GM12878 (cell line): Measurements from ENCODE around the gene FLT1. TPM values are rescaled to one million over a fixed set of nuclear protein-coding genes. Genes with fewer than 3 reads are reported as not detected.

Source experiments
- ATAC-seq: fragments of 200-7000 bp; cut with Tn5 transposase; 3 replicates; pipeline ENCODE4 v1.9.1; 2020; ENCODE audit warnings: mild to moderate bottlenecking, moderate library complexity
- BruUV-seq: library from RNA; stranded (reverse); fragments of 400-500 nt; replicated peaks from 2 replicates; lab custom pipeline; 2021; lab: Mats Ljungman, UMichigan
- CTCF ChIA-PET: fragments of 300-600 bp; sonication (Branson Sonifier 250); formaldehyde crosslinking; extraction: SDS; loops from one replicate; lab custom pipeline; 2021; ENCODE audit warnings: inconsistent platforms; lab: Yijun Ruan, JAX
- POLR2A ChIA-PET: fragments of 350-600 bp; formaldehyde crosslinking; extraction: SDS; loops from one replicate; lab custom pipeline; 2021; ENCODE audit warnings: inconsistent platforms; lab: Charles Lee
- RAD21 ChIA-PET: fragments of 300-600 bp; sonication (Branson Sonifier 250); formaldehyde crosslinking; loops from one replicate; lab custom pipeline; 2023; ENCODE audit warnings: antibody characterized with exemption; ENCODE audit not compliant: unreplicated experiment; lab: Charles Lee
- SMC1A ChIA-PET: fragments of 300-600 bp; sonication (Branson Sonifier 250); formaldehyde crosslinking; loops from one replicate; lab custom pipeline; 2023; ENCODE audit not compliant: unreplicated experiment, uncharacterized antibody; lab: Charles Lee
- DNase-seq: peaks from one replicate; pipeline ENCODE4 v3.0.0-alpha.2; 2011; ENCODE audit warnings: low read depth, low spot score
- FAIRE-seq: peaks from 3 replicates; lab custom pipeline; 2011; peaks lifted over from hg19 to GRCh38; lab: Jason Lieb, UNC
- H2AFZ ChIP-seq: 2 replicates; pipeline ENCODE4 v1.6.0; 2011; ENCODE audit warnings: low read depth, low read length, control low read depth; ENCODE audit not compliant: control insufficient read depth
- H3K27ac ChIP-seq: 2 replicates; pipeline ENCODE4 v1.5.1; 2011; ENCODE audit warnings: control low read depth; ENCODE audit not compliant: control insufficient read depth, insufficient read depth
- H3K27me3 ChIP-seq, 2 experiments: replicated peaks in 1 of 2; 2 replicates each; pipeline versions ENCODE4 v1.6.0 to v1.6.1; 2011; ENCODE audit warnings: low read length in 1 of 2; ENCODE audit not compliant: control insufficient read depth in 2 of 2, insufficient read depth in 2 of 2
- H3K36me3 ChIP-seq, 2 experiments: 2 replicates each; pipeline ENCODE4 v1.5.1; 2011; ENCODE audit warnings: low read length in 1 of 2; ENCODE audit not compliant: control insufficient read depth in 2 of 2, insufficient read depth in 2 of 2
- H3K4me1 ChIP-seq: 2 replicates; pipeline ENCODE4 v1.6.1; 2011; ENCODE audit warnings: mild to moderate bottlenecking, low read length, moderate library complexity, mixed read lengths; ENCODE audit not compliant: control insufficient read depth, insufficient read depth
- H3K4me2 ChIP-seq: 2 replicates; pipeline ENCODE4 v1.6.0; 2011; ENCODE audit warnings: control low read depth; ENCODE audit not compliant: control insufficient read depth, insufficient read depth
- H3K4me3 ChIP-seq: fragments of 200-600 bp; sonication (generic); 2 replicates; pipeline ENCODE4 v1.5.1; 2016
- H3K79me2 ChIP-seq: 2 replicates; pipeline ENCODE4 v1.6.0; 2011; ENCODE audit warnings: low read length; ENCODE audit not compliant: control insufficient read depth, insufficient read depth
- H3K9ac ChIP-seq: 2 replicates; pipeline ENCODE4 v1.8.0; 2011; ENCODE audit warnings: low read length, control low read depth, mixed read lengths; ENCODE audit not compliant: control insufficient read depth, insufficient read depth
- H3K9me3 ChIP-seq: replicated peaks from 3 replicates; pipeline ENCODE4 v1.5.1; 2011; ENCODE audit warnings: mild to moderate bottlenecking, low read length; ENCODE audit not compliant: control insufficient read depth, insufficient read depth
- H4K20me1 ChIP-seq: 2 replicates; pipeline ENCODE4 v1.6.0; 2011; ENCODE audit not compliant: control insufficient read depth, insufficient read depth
- BRCA1 ChIP-seq: IDR thresholded peaks from 2 replicates; pipeline ENCODE4 v1.6.1; 2011; ENCODE audit warnings: low read depth, low read length, improper control_type of control experiment
- CHD2 ChIP-seq: IDR thresholded peaks from 2 replicates; pipeline ENCODE4 v1.6.1; 2011; ENCODE audit warnings: low read depth, low read length, improper control_type of control experiment, borderline replicate concordance
- NR2C1 ChIP-seq: fragments of 450-650 bp; IDR thresholded peaks from 2 replicates; pipeline ENCODE4 v1.6.1; 2017; ENCODE audit warnings: antibody characterized with exemption, mild to moderate bottlenecking, moderate library complexity
- PBX3 ChIP-seq: IDR thresholded peaks from 2 replicates; pipeline ENCODE4 v1.6.1; 2011; ENCODE audit warnings: mild to moderate bottlenecking, low read depth, low read length, moderate library complexity; ENCODE audit not compliant: insufficient replicate concordance
- RUNX3 ChIP-seq: IDR thresholded peaks from 2 replicates; pipeline ENCODE4 v1.6.1; 2012; ENCODE audit warnings: low read length, inconsistent platforms
- SKIL ChIP-seq: fragments of 450-650 bp; IDR thresholded peaks from 2 replicates; pipeline ENCODE4 v1.6.1; 2017; ENCODE audit warnings: mild to moderate bottlenecking, low read depth, inconsistent platforms; ENCODE audit not compliant: poor library complexity, severe bottlenecking
- ZNF622 ChIP-seq: fragments of 450-650 bp; IDR thresholded peaks from 2 replicates; pipeline ENCODE4 v1.6.1; 2017; ENCODE audit warnings: mild to moderate bottlenecking, inconsistent platforms
- ZNF687 ChIP-seq: fragments of 450-650 bp; IDR thresholded peaks from 2 replicates; pipeline ENCODE4 v1.6.1; 2017; ENCODE audit warnings: mild to moderate bottlenecking, moderate library complexity
- WGBS: methylation state at CpG from one replicate; pipeline ENCODE4 v1.1.6; 2016; ENCODE audit warnings: low lambda C conversion rate; ENCODE audit not compliant: insufficient replicate concordance, insufficient coverage; ENCODE audit errors: missing lambda C conversion rate; 5-methylcytosine and 5-hydroxymethylcytosine counted together
- in situ Hi-C: fragments of 300-500 bp; cut with MboI; formaldehyde crosslinking; loops from 9 replicates; pipeline ENCODE4 v1.14.3; 2018; ENCODE audit warnings: mixed read lengths
- intact Hi-C: fragments of 100-400 bp; cut with micrococcal nuclease; formaldehyde crosslinking; loops from one replicate; pipeline ENCODE4 v1.14.2; 2022; ENCODE audit not compliant: unreplicated experiment
- polyA plus RNA-seq, 11 experiments: library from polyadenylated mRNA; depleted of rRNA in 4 of 11; unstranded in 6 of 11; stranded (reverse) in 5 of 11; fragments of >200 nt; fragmentation: Nextera tagmentation in 4 of 11; fragmentation: Illumina TruSeq in 1 of 11; extraction: Ambion mirVana in 4 of 11; extraction: Trizol in 1 of 11; gene quantifications; 1 replicate in 1 of 11; 2 replicates in 10 of 11; pipeline versions ENCODE4 v1.2.1 to v1.2.3, GENCODE V29; 2011 to 2016; ENCODE audit warnings: inconsistent platforms in 2 of 11, missing spikeins in 2 of 11, low read depth in 1 of 11
- total RNA-seq, 4 experiments: library from RNA; depleted of rRNA in 3 of 4; stranded (reverse); fragments of >200 nt in 3 of 4; fragmentation: Illumina TruSeq in 1 of 4; extraction: Trizol in 1 of 4; gene quantifications; 2 replicates each; pipeline versions ENCODE4 v1.2.1 to v1.2.3, GENCODE V29; 2013 to 2021

Gene FLT1
- total and polyA plus RNA-seq, 10 of the 15 experiments (the other 5 are each of a cell fraction or from before 2014, with no cell fraction given), result 0.55 to 5.6 (median 0.84) TPM

GRCh38 chr13:28349371-28349770, 145.6 kb downstream of the FLT1 start:
- no peaks in the 10 kb centered on the region for H4K20me1 ChIP-seq
- no peak overlapping the region for H3K27ac ChIP-seq
- no peak for TF ChIP-seq NR2C1
- TF ChIP-seq BRCA1, result no peak
- TF ChIP-seq ZNF687, result no peak
- no peak for TF ChIP-seq RUNX3
- TF ChIP-seq CHD2, result no peak
- TF ChIP-seq PBX3, result no peak
- no peak for TF ChIP-seq SKIL
- TF ChIP-seq ZNF622, result no peak
- H3K4me1 ChIP-seq, result no peaks in the 10 kb centered on the region; the same call in 1 of the 2 replicates
- in situ Hi-C loops (no loop called here), intact Hi-C loops (no loop called here)
- RAD21 ChIA-PET, result no interaction called here
- H3K4me2 ChIP-seq, result no peak overlapping the region
- no TSS peak for BruUV-seq
- H3K79me2 ChIP-seq, result no peaks in the 10 kb centered on the region
- no peak for FAIRE-seq
- SMC1A ChIA-PET, result interaction anchor here (0.6 kb wide), 1 partner anchor 279 kb away, joined by 3 read pairs; no protein-coding TSS in a partner anchor
- H3K9ac ChIP-seq, result no peak overlapping the region
- H3K27me3 ChIP-seq, result no peaks in the 10 kb centered on the region
- H3K4me3 ChIP-seq, result no peak overlapping the region
- no peak overlapping the region for H2AFZ ChIP-seq
- no peak for DNase-seq
- POLR2A ChIA-PET, result interaction anchor here (0.7 kb wide), 1 partner anchor 332 kb away, joined by 3 read pairs; no protein-coding TSS in a partner anchor
- CTCF ChIA-PET, result no interaction called here
- H3K9me3 ChIP-seq, result no peaks in the 10 kb centered on the region
- H3K36me3 ChIP-seq, result no peaks in the 10 kb centered on the region
- ATAC-seq, result no peak
- 71% methylated on average over 6 of the region's 6 CpGs for WGBS
